Measurements from ENCODE around the gene TFPI. TPM values are rescaled to one million over a fixed set of nuclear protein-coding genes. Genes with fewer than 3 reads are reported as not detected.

Gene TFPI
- total RNA-seq, 1 donor from 2014 or later, result 17.5 TPM

- Mint-ChIP-seq H3K4me1 (ENCODE audit: low read depth) (peaks cover 59% of the 10 kb centered on the region), H3K27ac (no peak overlapping the region), H3K9me3 (ENCODE audit: low read depth) (no peaks in the 10 kb centered on the region), H3K4me3 (ENCODE audit: low read depth) (no peak overlapping the region), H3K27me3 (no peaks in the 10 kb centered on the region), H3K36me3 (ENCODE audit: insufficient read depth) (no peaks in the 10 kb centered on the region)
- no peak for DNase-seq (ENCODE audit: low spot score, unreplicated experiment)
- TF ChIP-seq CTCF (IDR thresholded peaks at IDR 0.05; ENCODE audit: unreplicated experiment), result no peak
Observed at GRCh38 chr2:187548656-187549055, 5.6 kb downstream of the TFPI start.

- Mint-ChIP-seq H3K27me3 (no peaks in the 10 kb centered on the region), H3K36me3 (ENCODE audit: insufficient read depth) (no peaks in the 10 kb centered on the region), H3K27ac (peak overlapping the region; percentile 37), H3K9me3 (ENCODE audit: low read depth) (no peaks in the 10 kb centered on the region), H3K4me1 (ENCODE audit: low read depth) (peaks cover 61% of the 10 kb centered on the region), H3K4me3 (ENCODE audit: low read depth) (no peak overlapping the region)
- DNase-seq (ENCODE audit: low spot score, unreplicated experiment), result no peak
- no peak for TF ChIP-seq CTCF (IDR thresholded peaks at IDR 0.05; ENCODE audit: unreplicated experiment)
Observed at GRCh38 chr2:187547353-187547979, 6.8 kb downstream of the TFPI start.

GRCh38 chr2:187546762-187547333, 7.4 kb downstream of the TFPI start:
- H3K27ac Mint-ChIP-seq, result peak overlapping the region; percentile 31
- peaks cover 65% of the 10 kb centered on the region for H3K4me1 Mint-ChIP-seq (ENCODE audit: low read depth)
- H3K36me3 Mint-ChIP-seq (ENCODE audit: insufficient read depth), result no peaks in the 10 kb centered on the region
- no peak for DNase-seq (ENCODE audit: low spot score, unreplicated experiment)
- H3K9me3 Mint-ChIP-seq (ENCODE audit: low read depth), result no peaks in the 10 kb centered on the region
- TF ChIP-seq CTCF (IDR thresholded peaks at IDR 0.05; ENCODE audit: unreplicated experiment), result no peak
- H3K4me3 Mint-ChIP-seq (ENCODE audit: low read depth), result no peak overlapping the region
- H3K27me3 Mint-ChIP-seq, result no peaks in the 10 kb centered on the region

GRCh38 chr2:187545238-187545751, 8.9 kb downstream of the TFPI start:
- peaks cover 1% of the 10 kb centered on the region for H3K36me3 Mint-ChIP-seq (ENCODE audit: insufficient read depth)
- no peaks in the 10 kb centered on the region for H3K9me3 Mint-ChIP-seq (ENCODE audit: low read depth)
- H3K27me3 Mint-ChIP-seq, result no peaks in the 10 kb centered on the region
- no peak for TF ChIP-seq CTCF (IDR thresholded peaks at IDR 0.05; ENCODE audit: unreplicated experiment)
- no peak overlapping the region for H3K27ac Mint-ChIP-seq
- DNase-seq (ENCODE audit: low spot score, unreplicated experiment), result no peak
- H3K4me1 Mint-ChIP-seq (ENCODE audit: low read depth), result peaks cover 66% of the 10 kb centered on the region
- H3K4me3 Mint-ChIP-seq (ENCODE audit: low read depth), result no peak overlapping the region

- H3K9me3 Mint-ChIP-seq (ENCODE audit: low read depth), result no peaks in the 10 kb centered on the region
- no peak overlapping the region for H3K4me3 Mint-ChIP-seq (ENCODE audit: low read depth)
- TF ChIP-seq CTCF (IDR thresholded peaks at IDR 0.05; ENCODE audit: unreplicated experiment), result no peak
- no peak for DNase-seq (ENCODE audit: low spot score, unreplicated experiment)
- H3K4me1 Mint-ChIP-seq (ENCODE audit: low read depth), result peaks cover 59% of the 10 kb centered on the region
- peaks cover 4% of the 10 kb centered on the region for H3K36me3 Mint-ChIP-seq (ENCODE audit: insufficient read depth)
- peak overlapping the region; percentile 81 for H3K27ac Mint-ChIP-seq
- H3K27me3 Mint-ChIP-seq, result no peaks in the 10 kb centered on the region
Observed at GRCh38 chr2:187544371-187545080, 9.7 kb downstream of the TFPI start.

Measured in progenitor cell of endocrine pancreas (in vitro differentiated cells).